Measurements from ENCODE around the gene SZT2.

DNA sequence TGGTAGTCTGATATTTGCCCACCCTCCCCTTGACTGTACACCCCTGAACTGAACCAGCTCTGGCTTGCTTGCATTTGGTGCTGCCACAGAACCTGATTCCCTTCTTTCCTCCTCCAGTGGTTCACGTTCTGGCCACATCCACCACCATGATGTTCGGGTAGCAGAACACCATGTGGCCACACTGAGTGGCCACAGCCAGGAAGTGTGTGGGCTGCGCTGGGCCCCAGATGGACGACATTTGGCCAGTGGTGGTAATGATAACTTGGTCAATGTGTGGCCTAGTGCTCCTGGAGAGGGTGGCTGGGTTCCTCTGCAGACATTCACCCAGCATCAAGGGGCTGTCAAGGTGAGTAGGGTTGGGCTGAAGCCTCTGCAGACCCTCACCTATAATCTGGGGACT lies 29.1 kb upstream of the SZT2 start:
- TF ChIP-seq, protein P1, sequence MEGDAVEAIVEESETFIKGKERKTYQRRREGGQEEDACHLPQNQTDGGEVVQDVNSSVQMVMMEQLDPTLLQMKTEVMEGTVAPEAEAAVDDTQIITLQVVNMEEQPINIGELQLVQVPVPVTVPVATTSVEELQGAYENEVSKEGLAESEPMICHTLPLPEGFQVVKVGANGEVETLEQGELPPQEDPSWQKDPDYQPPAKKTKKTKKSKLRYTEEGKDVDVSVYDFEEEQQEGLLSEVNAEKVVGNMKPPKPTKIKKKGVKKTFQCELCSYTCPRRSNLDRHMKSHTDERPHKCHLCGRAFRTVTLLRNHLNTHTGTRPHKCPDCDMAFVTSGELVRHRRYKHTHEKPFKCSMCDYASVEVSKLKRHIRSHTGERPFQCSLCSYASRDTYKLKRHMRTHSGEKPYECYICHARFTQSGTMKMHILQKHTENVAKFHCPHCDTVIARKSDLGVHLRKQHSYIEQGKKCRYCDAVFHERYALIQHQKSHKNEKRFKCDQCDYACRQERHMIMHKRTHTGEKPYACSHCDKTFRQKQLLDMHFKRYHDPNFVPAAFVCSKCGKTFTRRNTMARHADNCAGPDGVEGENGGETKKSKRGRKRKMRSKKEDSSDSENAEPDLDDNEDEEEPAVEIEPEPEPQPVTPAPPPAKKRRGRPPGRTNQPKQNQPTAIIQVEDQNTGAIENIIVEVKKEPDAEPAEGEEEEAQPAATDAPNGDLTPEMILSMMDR (IDR thresholded peaks at IDR 0.05), result no peak
- TF ChIP-seq POLR2A (IDR thresholded peaks at IDR 0.05), result no peak

Data from breast epithelium (tissue), 3 donors.